ENCODE results near the gene CLEC6A.
"Not testable (repeated sequence)": the region's sequence is repeated elsewhere in the genome, so short reads cannot be mapped to it uniquely, and the experiment has no call there.

Gene CLEC6A

DNA sequence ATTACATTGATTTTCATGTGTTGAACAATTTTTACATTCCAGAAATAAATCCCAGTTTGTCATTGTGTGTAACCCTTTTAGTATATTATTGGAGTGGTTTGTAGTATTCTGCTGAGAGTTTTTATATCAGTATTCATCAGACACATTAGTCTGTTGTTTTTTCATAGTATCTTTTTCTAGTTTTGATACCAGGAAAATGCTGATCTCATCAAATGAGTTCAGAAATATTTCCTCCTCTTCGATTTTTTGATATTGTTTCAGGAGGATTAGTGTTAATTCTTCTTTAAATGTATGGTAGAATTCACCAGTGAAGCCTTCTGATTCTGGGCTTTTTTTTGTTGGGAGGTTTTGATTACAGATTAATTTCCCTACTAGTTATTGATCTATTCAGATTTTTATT is 15.3 kb downstream of the CLEC6A start:
- TF ChIP-seq, protein P1, sequence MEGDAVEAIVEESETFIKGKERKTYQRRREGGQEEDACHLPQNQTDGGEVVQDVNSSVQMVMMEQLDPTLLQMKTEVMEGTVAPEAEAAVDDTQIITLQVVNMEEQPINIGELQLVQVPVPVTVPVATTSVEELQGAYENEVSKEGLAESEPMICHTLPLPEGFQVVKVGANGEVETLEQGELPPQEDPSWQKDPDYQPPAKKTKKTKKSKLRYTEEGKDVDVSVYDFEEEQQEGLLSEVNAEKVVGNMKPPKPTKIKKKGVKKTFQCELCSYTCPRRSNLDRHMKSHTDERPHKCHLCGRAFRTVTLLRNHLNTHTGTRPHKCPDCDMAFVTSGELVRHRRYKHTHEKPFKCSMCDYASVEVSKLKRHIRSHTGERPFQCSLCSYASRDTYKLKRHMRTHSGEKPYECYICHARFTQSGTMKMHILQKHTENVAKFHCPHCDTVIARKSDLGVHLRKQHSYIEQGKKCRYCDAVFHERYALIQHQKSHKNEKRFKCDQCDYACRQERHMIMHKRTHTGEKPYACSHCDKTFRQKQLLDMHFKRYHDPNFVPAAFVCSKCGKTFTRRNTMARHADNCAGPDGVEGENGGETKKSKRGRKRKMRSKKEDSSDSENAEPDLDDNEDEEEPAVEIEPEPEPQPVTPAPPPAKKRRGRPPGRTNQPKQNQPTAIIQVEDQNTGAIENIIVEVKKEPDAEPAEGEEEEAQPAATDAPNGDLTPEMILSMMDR (IDR thresholded peaks at IDR 0.05; ENCODE audit: low read depth, low read length), result no peak
- DNase-seq (ENCODE audit: low read depth in 2 of 2), result no peak
- no peak overlapping the region for H3K4me3 ChIP-seq (replicated peaks in 1 of 2; ENCODE audit: low read depth in 2 of 2, low read length in 2 of 2)

DNA sequence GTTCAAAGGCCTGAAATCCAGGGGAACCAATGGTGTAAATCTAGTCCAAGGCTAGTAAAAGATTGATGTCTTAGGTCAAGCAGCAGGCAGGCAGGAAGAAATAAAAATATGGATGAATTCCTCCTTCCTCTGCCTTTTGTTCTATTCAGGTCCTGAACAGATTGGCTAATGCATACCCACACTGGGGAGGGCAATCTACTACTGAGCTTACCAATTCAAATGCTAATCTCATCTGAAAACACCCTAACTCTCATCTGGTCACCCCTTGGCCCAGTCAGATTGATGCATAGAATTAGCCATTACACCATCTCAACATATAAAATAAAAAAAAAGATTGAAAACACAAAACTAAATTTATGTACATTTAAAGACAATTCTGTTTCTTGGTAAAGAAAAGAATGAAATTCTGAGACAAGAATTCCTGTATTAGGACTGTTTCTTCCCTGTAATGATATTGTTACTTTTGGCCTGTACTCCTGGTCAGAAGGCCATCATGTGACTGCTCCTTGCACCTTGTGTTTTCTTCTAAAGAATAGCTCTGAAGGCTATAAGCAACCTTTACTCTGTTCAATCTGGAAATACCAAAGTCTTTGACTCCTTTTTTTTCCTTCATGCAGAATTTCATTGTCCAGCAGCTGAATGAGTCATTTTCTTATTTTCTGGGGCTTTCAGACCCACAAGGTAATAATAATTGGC is 19.9 kb downstream of the CLEC6A start:
- no peak overlapping the region for H3K4me3 ChIP-seq (replicated peaks in 1 of 2; ENCODE audit: low read depth in 2 of 2, low read length in 2 of 2)
- no peak for DNase-seq (ENCODE audit: low read depth in 2 of 2)
- TF ChIP-seq, protein P1 (IDR thresholded peaks at IDR 0.05; ENCODE audit: low read depth, low read length), result no peak

DNA sequence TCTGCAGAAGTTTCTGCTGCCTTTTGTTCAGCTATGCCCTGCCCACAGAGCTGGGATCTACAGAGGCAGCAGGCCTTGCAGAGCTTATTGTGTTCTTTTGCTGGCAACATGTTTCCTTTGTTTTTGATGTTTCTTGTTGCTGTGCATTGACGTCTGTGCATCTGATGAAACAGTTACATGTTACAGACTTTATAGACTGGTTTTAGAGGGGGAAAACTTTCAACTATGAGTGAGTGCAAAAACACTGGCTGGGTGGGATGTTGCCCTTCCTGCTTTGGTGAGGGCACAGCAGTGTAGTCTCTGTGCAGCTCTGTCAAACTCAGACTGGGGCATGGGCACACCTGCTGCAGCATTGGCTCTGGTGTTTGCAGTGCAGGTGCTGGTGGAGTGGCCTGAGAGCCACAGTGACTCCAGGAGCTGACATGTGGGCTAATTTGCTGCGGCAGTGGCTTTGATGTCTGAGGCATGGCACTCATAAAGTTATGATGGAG is 26.9 kb downstream of the CLEC6A start:
- TF ChIP-seq, protein P1 (IDR thresholded peaks at IDR 0.05; ENCODE audit: low read depth, low read length), result no peak
- DNase-seq (ENCODE audit: low read depth in 2 of 2), result no peak
- H3K4me3 ChIP-seq (replicated peaks in 1 of 2; ENCODE audit: low read depth in 2 of 2, low read length in 2 of 2), result no peak overlapping the region

DNA sequence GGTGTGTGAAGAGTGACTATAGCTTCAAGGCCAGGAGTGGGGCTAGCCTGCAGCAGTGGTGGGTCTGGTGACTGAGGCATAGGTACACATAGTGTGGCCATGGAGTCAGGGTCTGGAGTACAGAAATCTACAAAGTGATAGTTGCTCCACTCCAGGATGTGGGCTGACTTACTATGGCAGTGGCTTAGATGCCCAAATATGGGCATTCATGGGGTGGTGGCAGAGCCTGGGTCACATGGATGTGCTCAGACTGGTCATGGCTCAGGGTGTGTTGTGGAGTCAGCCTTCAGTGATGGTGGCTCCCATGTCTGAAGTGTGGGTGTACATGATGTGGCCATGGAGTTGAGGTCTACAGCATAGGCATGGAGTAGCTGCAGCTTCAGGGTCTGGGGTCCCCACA is 27.3 kb downstream of the CLEC6A start:
- H3K4me3 ChIP-seq (replicated peaks in 1 of 2; ENCODE audit: low read depth in 2 of 2, low read length in 2 of 2), result no peak overlapping the region
- no peak for DNase-seq (ENCODE audit: low read depth in 2 of 2)
- TF ChIP-seq, protein P1 (IDR thresholded peaks at IDR 0.05; ENCODE audit: low read depth, low read length), result no peak

DNA sequence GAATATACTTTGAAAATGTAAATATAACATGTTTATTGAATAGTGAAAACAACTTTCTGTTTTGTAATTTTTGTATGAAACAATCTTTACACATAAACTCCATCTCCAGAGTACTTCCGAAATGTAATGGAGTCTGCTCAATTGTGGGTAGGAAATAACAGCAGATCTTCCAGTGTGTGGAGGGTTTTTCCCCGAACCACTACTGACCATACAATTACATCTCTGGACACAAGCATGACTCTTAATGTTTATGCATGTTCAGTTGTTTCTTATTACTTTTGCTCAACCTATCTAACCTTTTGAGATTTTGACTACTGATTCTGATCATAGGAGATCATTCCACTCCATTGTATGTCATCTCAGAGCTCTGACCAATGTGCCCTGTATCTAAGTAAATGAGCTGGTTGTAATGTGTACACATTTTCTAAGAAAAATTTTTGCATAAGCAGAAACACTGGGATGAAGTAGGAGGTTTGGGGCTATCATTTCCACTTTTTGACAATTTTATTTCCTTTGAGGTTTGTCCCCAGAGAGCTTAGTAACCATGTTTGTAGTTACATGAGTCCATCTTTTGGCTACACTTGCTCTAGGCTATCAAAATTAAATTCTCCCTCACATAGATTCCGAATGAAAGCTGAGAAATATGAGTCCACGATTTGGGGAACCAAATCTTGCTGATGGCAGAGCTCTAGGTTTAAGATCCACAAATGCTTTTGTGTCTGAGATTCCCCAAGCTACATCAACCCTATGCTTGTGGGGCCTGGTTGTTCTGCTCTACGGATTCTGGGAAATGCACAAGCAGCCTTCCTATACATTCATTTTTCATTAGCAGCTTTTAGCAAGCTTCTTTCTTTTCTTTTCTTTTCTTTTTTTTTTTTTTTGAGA is 36.1 kb downstream of the CLEC6A start:
- H3K4me3 ChIP-seq (replicated peaks in 1 of 2; ENCODE audit: low read depth in 2 of 2, low read length in 2 of 2), result no peak overlapping the region
- TF ChIP-seq, protein P1 (IDR thresholded peaks at IDR 0.05; ENCODE audit: low read depth, low read length), result no peak
- DNase-seq (ENCODE audit: low read depth in 2 of 2), result no peak

DNA sequence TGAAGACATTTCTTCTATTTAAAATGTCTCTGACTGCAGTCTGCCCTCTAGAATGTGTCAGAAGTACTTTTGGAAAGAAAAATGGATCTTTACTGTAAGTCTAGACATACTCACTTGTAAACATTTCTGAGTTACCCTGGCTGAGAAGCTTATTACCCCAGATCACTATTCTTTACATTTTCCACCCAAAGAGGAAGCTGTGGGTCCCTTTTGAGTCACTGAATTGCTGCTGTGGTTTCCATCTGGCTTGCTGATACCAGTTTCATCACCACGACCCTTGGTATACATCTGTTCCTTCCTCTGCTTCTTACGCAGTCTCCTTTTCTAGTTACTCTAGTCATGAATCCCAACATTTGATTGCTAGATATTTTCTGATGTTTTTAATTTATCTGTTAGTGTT is 37.3 kb downstream of the CLEC6A start:
- no peak overlapping the region for H3K4me3 ChIP-seq (replicated peaks in 1 of 2; ENCODE audit: low read depth in 2 of 2, low read length in 2 of 2)
- no peak for DNase-seq (ENCODE audit: low read depth in 2 of 2)

DNA sequence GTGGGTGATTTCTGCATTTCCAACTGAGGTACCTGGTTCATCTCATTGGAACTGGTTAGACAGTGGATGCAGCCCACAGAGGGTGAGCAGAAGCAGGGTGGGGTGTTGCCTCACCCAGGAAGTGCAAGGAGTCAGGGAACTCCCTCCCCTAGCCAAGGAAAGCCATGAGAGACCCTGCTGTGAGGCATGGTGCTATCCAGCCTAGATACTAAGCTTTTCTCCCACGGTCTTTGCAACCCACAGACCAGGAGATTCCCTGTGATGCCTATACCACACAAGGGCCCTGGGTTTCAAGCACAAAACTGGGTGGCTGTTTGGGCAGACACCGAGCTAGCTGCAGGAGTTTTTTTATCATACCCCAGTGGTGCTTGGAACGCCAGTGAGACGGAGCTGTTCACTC is 39.9 kb downstream of the CLEC6A start:
- DNase-seq (ENCODE audit: low read depth in 2 of 2); H3K4me3 ChIP-seq (replicated peaks in 1 of 2; ENCODE audit: low read depth in 2 of 2, low read length in 2 of 2): not testable (repeated sequence)

More for the DNA sequence above, 37.3 kb downstream of the CLEC6A start:
- TF ChIP-seq, protein P1 (IDR thresholded peaks at IDR 0.05; ENCODE audit: low read depth, low read length), result no peak

DNA sequence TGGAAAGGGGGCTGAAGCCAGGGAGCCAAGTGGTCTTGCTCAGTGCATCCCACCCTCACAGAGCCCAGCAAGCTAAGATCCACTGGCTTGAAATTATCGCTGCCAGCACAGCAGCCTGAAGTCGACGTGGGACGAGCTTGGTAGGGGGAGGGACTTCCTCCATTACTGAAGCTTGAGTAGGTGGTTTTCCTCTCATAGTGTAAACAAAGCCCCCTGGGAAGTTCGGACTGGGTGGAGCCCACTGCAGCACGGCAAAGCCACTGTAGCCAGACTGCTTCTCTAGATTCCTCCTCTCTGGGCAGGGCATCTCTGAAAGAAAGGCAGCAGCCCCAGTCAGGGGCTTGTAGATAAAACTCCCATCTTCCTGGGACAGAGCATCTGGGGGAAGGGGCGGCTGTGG is 40.3 kb downstream of the CLEC6A start:
- H3K4me3 ChIP-seq (replicated peaks in 1 of 2; ENCODE audit: low read depth in 2 of 2, low read length in 2 of 2), result not testable (repeated sequence)

More for the DNA sequence above, 40.3 kb downstream of the CLEC6A start:
- not testable (repeated sequence) for DNase-seq (ENCODE audit: low read depth in 2 of 2)
